ENCODE results near the gene ZNF662.

DNA sequence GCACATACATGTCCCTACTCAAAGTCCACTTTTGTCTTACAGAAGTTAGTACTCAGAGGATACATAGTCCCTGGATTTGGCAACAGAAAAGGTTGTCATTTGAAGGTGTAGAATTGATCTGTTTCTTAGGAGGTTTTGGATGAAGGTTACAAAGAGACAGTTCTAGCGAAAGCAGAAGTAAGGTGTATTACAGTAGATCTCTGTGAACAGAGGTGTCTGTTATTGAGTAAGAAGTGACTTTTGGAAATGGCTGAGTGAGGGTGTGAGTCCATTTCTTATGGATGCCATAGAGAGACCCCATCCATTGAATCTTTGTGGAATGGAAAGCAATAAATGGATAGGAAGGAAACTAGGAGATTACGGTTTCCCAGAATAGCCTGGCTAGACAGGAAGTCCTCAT is 5.6 kb downstream of the ZNF662 start:
- TF ChIP-seq, protein P1, sequence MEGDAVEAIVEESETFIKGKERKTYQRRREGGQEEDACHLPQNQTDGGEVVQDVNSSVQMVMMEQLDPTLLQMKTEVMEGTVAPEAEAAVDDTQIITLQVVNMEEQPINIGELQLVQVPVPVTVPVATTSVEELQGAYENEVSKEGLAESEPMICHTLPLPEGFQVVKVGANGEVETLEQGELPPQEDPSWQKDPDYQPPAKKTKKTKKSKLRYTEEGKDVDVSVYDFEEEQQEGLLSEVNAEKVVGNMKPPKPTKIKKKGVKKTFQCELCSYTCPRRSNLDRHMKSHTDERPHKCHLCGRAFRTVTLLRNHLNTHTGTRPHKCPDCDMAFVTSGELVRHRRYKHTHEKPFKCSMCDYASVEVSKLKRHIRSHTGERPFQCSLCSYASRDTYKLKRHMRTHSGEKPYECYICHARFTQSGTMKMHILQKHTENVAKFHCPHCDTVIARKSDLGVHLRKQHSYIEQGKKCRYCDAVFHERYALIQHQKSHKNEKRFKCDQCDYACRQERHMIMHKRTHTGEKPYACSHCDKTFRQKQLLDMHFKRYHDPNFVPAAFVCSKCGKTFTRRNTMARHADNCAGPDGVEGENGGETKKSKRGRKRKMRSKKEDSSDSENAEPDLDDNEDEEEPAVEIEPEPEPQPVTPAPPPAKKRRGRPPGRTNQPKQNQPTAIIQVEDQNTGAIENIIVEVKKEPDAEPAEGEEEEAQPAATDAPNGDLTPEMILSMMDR (conservative IDR thresholded peaks at IDR 0.05) = no peak
- no peak for TF ChIP-seq ZFX (IDR thresholded peaks at IDR 0.05)
